ENCODE data around the gene ADAD1. TPM values are rescaled to one million over a fixed set of nuclear protein-coding genes. Genes with fewer than 3 reads are reported as not detected.

ADAD1 gene
- total RNA-seq, result not detected

DNA sequence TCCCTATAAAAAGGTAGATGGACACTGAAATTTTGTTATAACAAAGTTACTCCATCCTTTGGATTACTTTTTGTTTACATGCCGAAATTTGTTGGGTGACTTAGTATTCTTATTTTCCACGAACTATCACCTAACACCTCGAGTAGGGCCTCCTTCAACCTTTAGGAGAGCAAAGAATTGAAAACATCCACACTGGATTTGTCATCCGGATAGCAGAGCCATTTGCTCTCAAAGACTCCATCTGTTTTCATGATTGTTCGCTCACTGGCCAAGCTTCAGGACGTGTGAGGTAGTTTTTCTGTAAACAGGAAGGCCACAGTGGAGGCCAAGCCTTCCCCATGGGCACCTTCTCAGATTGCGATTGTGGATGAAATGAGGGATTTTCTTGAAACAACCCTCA is at the start of gene ADAD1:
TSS of gene ADAD1 (plus strand) at position 301 of the 400 bp plus-strand sequence. CDS start 1,059 bp downstream, outside the sequence.
- WGBS, 2 donors (ENCODE audit: low coverage in 1 of 2), result 78 to 82% methylated on average over 6 to 7 of the region's 7 CpGs
- TF ChIP-seq POLR2AphosphoS5 (IDR thresholded peaks at IDR 0.05) (no peak), CTCF (IDR thresholded peaks at IDR 0.05) (no peak), POLR2A (IDR thresholded peaks at IDR 0.05) (no peak), EP300 (IDR thresholded peaks at IDR 0.05; ENCODE audit: low read depth) (no peak)
- Histone ChIP-seq H3K27ac (no peak within 1 kb of the TSS), H3K27me3 (no peaks in the 10 kb centered on the region), H3K4me3 (no peak within 1 kb of the TSS), H3K4me1 (no peaks in the 10 kb centered on the region), H3K9me3 (no peaks in the 10 kb centered on the region), H3K36me3 (no peaks in the 10 kb centered on the region)
- intact Hi-C loops (cut with DNase I; ENCODE audit: low total_unique reads) (no loop called here), in situ Hi-C loops (cut with MboI; ENCODE audit: low pct_ligation_motif_present in 1 of 4, low pct_unique_long_range_greater_than_20kb in 1 of 4, low sequenced_read_pairs in 3 of 4) (no loop called here)
- no peak for DNase-seq

DNA sequence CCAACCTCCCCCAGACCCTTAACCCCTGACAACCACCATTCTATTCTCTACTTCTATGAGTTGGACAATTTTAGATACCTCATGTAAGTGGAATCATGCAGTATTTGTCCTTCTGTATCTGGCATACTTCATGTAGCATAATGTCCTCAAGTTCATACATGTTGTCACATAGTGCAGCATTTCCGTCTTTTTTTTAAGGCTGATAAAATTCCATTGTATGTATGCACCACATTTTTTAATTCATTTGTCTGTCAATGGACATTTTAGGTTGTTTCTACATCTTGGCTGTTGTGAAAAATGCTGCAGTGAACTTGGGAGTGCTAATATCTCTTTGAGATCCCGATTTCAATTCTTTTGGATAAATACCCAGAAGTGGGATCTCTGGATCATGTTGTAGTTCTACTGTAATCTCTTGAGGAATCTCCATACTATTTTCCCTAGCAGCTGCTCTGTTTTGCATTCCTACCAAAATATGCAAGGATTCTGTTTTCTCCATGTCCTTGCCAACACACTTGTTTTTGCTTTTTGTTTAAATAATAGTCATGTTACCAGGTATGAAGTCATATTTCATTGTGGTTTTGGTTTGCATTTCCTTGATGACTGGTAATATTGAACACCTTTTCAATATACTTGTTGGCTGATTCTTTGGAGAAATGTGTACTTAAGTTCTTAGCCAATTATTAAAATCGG is 48.8 kb upstream of the ADAD1 start:
- H3K4me3 ChIP-seq, result no peak overlapping the region
- intact Hi-C loops (cut with DNase I; ENCODE audit: low total_unique reads), result no loop called here
- H3K27ac ChIP-seq, result no peak overlapping the region
- TF ChIP-seq CTCF (IDR thresholded peaks at IDR 0.05), result no peak
- no peak for TF ChIP-seq POLR2AphosphoS5 (IDR thresholded peaks at IDR 0.05)
- TF ChIP-seq EP300 (IDR thresholded peaks at IDR 0.05; ENCODE audit: low read depth), result no peak
- TF ChIP-seq POLR2A (IDR thresholded peaks at IDR 0.05), result no peak
- no peaks in the 10 kb centered on the region for H3K4me1 ChIP-seq
- no peak for DNase-seq
- H3K36me3 ChIP-seq, result peaks cover 0 to 77% (median 27%) of the 10 kb centered on the region in 4 donors
- WGBS, 2 donors (ENCODE audit: low coverage in 1 of 2), result 93 to 100% methylated on average over 3 of the region's 3 CpGs
- H3K9me3 ChIP-seq, result no peaks in the 10 kb centered on the region
- in situ Hi-C loops (cut with MboI; ENCODE audit: low pct_ligation_motif_present in 1 of 4, low pct_unique_long_range_greater_than_20kb in 1 of 4, low sequenced_read_pairs in 3 of 4), result loop anchor here in 1 of 4 donors (25.0 kb wide), 1 partner anchor 93 kb away; no protein-coding TSS in a partner anchor
- no peaks in the 10 kb centered on the region for H3K27me3 ChIP-seq

DNA sequence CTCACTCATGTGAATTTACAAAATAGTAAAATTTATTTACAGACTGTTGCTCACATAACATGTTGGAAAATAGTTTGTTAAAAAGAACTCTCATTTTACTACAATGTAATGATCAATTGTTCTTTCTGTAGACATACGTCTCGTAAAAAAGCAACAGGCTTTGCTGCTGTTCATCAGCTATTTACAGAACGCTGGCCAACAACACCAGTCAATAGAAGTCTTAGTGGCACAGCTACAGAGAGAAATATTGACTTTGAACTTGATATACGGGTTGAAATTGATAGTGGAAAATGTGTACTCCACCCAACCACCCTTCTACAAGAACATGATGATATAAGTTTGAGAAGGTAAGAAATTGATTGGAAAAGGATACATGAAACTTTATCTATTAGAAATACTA is 47.6 kb upstream of the ADAD1 start:
- no peaks in the 10 kb centered on the region for H3K27me3 ChIP-seq
- in situ Hi-C loops (cut with MboI; ENCODE audit: low pct_ligation_motif_present in 1 of 4, low pct_unique_long_range_greater_than_20kb in 1 of 4, low sequenced_read_pairs in 3 of 4), result loop anchor here in 1 of 4 donors (25.0 kb wide), 1 partner anchor 94 kb away; no protein-coding TSS in a partner anchor
- H3K27ac ChIP-seq, result no peak overlapping the region
- H3K9me3 ChIP-seq, result no peaks in the 10 kb centered on the region
- H3K4me3 ChIP-seq, result no peak overlapping the region
- intact Hi-C loops (cut with DNase I; ENCODE audit: low total_unique reads), result no loop called here
- no peaks in the 10 kb centered on the region for H3K4me1 ChIP-seq
- WGBS, 2 donors (ENCODE audit: low coverage in 1 of 2), result 78 to 84% methylated on average over 4 of the region's 4 CpGs
- H3K36me3 ChIP-seq, result peaks cover 0 to 77% (median 29%) of the 10 kb centered on the region in 4 donors
- no peak for DNase-seq
- no peak for TF ChIP-seq EP300 (IDR thresholded peaks at IDR 0.05; ENCODE audit: low read depth)
- TF ChIP-seq CTCF (IDR thresholded peaks at IDR 0.05), result no peak
- TF ChIP-seq POLR2AphosphoS5 (IDR thresholded peaks at IDR 0.05), result no peak
- TF ChIP-seq POLR2A (IDR thresholded peaks at IDR 0.05), result no peak

- in situ Hi-C loops (cut with MboI; ENCODE audit: low pct_ligation_motif_present in 1 of 4, low pct_unique_long_range_greater_than_20kb in 1 of 4, low sequenced_read_pairs in 3 of 4) (loop anchor here in 1 of 4 donors (25.0 kb wide), 1 partner anchor 98 kb away; no protein-coding TSS in a partner anchor), intact Hi-C loops (cut with DNase I; ENCODE audit: low total_unique reads) (no loop called here)
- H3K4me3 ChIP-seq, result no peak overlapping the region
- TF ChIP-seq CTCF (IDR thresholded peaks at IDR 0.05), result no peak
- TF ChIP-seq EP300 (IDR thresholded peaks at IDR 0.05; ENCODE audit: low read depth), result no peak
- TF ChIP-seq POLR2A (IDR thresholded peaks at IDR 0.05), result no peak
- TF ChIP-seq POLR2AphosphoS5 (IDR thresholded peaks at IDR 0.05), result no peak
- H3K27me3 ChIP-seq, result no peaks in the 10 kb centered on the region
- no peak for DNase-seq
- peaks cover 0 to 65% (median 31%) of the 10 kb centered on the region in 4 donors for H3K36me3 ChIP-seq
- no peaks in the 10 kb centered on the region for H3K4me1 ChIP-seq
- H3K9me3 ChIP-seq, result no peaks in the 10 kb centered on the region
- H3K27ac ChIP-seq, result no peak overlapping the region
Measured at GRCh38 chr4:122334828-122335227, 44.0 kb upstream of the ADAD1 start.
